ENCODE results near the gene ACOT4.
"Not testable (repeated sequence)": the region's sequence is repeated elsewhere in the genome, so short reads cannot be mapped to it uniquely, and the experiment has no call there.

ACOT4 gene, protein sequence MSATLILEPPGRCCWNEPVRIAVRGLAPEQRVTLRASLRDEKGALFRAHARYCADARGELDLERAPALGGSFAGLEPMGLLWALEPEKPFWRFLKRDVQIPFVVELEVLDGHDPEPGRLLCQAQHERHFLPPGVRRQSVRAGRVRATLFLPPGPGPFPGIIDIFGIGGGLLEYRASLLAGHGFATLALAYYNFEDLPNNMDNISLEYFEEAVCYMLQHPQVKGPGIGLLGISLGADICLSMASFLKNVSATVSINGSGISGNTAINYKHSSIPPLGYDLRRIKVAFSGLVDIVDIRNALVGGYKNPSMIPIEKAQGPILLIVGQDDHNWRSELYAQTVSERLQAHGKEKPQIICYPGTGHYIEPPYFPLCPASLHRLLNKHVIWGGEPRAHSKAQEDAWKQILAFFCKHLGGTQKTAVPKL

DNA sequence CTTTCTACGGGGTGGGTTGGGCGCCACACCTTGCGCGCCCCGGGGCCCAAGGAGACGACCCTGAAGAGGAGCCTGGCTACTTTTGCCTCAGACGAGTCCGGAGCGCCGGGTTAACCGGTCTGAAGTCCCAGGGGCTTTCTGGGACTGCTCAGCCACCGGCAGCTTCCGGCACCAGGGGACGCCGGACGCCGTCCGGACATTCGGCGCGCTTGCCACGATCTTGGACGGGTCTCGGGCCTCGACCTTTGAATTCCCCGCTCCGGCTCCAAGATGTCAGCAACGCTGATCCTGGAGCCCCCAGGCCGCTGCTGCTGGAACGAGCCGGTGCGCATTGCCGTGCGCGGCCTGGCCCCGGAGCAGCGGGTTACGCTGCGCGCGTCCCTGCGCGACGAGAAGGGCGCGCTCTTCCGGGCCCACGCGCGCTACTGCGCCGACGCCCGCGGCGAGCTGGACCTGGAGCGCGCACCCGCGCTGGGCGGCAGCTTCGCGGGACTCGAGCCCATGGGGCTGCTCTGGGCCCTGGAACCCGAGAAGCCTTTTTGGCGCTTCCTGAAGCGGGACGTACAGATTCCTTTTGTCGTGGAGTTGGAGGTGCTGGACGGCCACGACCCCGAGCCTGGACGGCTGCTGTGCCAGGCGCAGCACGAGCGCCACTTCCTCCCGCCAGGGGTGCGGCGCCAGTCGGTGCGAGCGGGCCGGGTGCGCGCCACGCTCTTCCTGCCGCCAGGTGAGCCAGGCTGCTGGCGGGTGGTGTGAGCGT is at the start of gene ACOT4:
TSS of gene ACOT4 (plus strand) at position 184 of the 760 bp plus-strand sequence. CDS start at position 271, 87 bp downstream.
- DNase-seq: no peak

DNA sequence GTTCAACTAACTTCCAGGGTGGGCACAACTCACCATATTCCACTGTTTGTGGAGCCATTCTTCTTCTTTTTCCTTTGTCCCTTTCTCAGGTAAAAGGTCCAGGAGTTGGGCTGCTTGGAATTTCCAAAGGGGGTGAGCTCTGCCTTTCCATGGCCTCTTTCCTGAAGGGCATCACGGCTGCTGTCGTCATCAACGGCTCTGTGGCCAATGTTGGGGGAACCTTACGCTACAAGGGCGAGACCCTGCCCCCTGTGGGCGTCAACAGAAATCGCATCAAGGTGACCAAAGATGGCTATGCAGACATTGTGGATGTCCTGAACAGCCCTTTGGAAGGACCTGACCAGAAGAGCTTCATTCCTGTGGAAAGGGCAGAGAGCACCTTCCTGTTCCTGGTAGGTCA is 48.7 kb upstream of the ACOT4 start:
- DNase-seq: not testable (repeated sequence)

DNA sequence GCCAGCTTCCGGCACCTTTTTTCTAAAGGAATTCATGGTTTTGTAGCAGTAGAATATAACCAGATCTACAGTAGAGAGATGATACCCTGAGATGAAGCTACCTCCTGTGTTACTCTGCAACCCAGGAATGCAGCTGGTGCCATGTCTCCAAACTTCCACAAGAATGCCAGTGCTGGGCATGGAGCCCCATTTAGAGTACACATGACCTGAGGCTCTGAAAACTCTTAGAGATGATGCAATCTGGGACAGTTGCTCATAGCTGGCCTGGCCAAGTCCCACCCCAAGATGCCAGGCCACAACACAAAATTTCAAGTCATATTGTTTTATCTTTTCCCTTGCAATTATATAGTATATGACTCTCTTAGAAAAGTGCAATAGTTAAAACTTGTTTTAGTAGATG is 46.3 kb upstream of the ACOT4 start:
- not testable (repeated sequence) for DNase-seq

DNA sequence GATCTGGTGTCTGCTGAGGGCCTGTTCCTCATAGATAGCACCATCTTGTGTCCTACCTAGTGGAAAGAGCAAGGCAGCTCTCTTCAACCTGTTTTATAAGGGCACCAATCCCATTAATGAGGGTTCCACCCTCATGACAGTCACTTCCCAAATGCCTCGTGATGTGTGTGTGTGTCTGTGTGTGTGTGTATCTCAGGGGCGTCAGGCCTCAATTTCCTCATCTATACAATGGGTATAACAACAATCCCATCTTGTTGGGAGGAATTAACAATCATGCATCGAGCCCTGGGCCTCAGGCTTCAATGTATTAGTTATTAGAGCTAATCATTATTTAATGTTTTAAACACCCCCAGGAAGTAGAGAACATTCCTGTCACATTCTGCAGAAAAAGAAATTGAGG is 42.6 kb upstream of the ACOT4 start:
- DNase-seq: not testable (repeated sequence)

DNA sequence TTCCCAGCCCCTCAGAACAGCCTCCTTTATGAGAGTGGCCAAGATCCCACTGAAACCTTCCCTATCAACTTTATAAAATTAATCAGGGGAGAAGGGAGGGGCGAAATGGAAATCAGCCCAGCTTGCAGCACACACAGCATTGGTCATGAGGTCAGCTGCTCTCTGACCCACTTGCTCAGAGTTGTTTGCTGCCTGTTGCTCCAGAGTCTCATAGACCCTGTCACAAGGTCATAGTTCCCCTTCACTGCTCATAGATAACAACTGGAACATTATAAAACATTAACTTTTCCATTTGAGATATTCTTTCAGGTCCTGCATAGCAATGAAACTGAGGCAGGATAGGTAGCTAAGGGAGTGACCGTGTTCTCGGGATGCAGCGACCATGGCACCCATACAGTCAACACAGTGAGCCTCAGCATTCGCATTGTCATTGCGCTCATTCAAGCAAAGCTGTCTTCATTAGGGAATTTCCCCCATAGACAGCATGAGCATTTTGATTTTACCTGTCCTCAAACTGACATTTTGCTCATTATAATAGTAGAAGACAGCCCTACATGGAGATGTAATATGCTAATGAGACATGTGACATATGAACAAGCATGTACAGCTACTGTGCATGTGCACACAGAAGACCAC is 41.7 kb upstream of the ACOT4 start:
- not testable (repeated sequence) for DNase-seq

DNA sequence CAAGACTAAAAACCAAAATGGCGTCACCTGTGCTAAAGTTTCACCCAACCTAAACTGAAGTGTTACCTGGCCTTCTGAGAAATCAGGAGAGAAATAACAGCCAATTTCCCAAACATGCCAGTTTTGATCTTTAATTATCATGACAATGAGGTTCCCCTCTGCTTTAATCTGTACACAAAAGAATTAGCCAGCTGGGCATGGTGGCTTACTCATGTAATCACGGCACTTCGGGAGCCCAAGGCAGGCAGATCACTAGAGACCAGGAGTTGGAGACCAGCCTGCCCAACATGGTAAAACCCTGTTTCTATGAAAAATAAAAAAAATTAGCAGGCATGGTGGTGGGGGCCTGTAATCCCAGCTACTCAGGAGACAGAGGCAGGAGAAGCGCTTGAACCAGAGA is 37.8 kb upstream of the ACOT4 start:
- DNase-seq: no peak

DNA sequence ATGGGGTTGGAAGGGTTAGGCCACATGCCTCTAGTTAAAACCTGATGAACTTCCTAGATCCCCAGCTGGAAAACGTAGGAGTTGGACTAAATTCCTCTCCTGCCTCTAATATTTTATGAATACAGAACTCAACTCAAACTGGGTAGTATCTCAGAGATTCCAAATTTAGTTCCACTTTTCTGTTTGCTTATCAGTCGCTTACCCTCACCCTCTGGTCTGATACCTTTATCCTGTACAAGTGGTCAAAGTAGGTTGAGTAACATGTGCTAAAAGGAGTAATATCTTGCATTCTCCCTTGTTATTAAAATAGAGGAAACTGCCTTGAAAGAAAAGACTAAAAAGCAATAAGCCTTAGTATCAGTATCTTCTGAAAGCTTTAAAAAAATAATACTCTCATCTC is 34.5 kb upstream of the ACOT4 start:
- DNase-seq: not testable (repeated sequence)

DNA sequence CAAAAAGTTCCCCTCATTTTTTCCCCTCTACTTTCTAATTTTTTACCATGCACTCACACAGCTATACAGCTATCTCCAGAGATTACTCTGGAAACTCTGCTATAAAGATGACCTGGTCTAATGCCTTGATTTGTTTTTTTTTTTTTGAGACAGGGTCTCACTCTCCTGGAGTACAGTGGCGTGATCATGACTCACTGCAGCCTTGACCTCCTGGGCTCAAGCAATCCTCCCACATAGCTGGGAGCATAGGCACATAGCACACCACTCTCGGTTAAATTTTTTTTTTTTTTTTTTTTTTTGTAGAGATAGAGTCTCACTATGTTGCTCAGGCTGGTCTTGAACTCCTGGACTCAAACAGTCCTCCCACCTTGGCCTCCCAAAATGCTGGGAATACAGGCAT is 33.4 kb upstream of the ACOT4 start:
- DNase-seq: not testable (repeated sequence)

DNA sequence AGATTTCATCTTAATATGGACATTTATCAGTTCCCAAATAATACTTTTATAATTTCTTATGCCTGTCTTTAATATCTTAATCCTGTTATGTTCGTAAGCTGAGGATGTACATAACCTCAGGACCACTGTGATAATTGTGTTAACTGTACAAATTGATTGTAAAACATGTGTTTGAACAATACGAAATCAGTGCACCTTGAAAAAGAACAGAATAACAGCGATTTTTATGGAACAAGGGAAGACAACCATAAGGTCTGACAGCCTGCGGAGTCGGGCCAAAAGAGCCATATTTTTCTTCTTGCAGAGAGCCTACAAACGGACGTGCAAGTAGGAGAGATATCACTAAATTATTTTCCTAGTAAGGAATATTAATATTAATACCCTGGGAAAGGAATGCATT is 29.4 kb upstream of the ACOT4 start:
- DNase-seq: not testable (repeated sequence)

DNA sequence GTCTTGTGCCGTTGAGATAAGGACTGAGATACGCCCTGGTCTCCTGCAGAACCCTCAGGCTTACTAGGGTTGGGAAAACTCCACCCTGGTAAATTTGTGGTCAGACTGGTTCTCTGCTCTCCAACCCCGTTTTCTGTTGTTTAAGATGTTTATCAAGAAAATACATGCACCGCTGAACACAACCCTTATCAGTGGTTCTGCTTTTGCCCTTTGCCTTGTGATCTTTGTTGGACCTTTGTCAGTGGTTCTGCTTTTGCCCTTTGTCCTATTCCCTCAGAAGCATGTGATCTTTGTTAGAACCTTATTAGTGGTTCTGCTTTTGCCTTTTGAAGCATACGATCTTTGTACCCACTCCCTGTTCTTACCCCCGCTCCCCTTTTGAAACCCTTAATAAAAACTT is 29.0 kb upstream of the ACOT4 start:
- peak; percentile 61 for DNase-seq

DNA sequence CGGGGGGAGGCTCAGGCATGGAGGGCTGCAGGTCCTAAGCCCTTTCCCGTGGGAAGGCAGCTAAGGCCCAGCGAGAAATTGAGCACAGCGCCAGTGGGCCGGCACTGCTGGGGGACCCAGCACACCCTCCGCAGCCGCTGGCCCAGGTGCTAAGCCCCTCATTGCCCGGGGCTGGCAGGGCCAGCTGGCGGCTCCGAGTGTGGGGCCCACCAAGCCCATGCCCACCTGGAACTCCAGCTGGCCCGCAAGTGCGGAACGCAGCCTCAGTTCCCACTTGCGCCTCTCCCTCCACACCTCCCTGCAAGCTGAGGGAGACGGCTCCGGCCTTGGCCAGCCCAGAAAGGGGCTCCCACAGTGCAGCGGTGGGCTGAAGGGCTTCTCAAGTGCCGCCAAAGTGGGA is 25.2 kb upstream of the ACOT4 start:
- not testable (repeated sequence) for DNase-seq

DNA sequence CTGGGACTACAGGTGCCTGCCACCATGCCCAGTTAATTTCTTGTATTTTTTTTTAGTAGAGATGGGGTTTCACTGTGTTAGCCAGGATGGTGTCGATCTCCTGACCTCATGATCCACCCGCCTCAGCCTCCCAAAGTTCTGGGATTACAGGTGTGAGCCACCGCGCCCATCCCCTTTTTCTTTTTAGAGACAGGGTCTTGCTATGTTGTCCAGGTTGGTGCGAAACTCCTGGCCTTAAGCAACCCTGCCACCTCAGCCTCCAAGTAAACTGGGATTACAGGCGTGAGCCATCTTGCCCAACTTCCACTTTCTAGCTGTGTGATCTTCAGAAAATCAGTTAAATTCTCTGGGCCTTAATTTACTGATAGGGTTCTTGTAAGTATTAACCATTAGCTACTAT is 24.7 kb upstream of the ACOT4 start:
- not testable (repeated sequence) for DNase-seq

DNA sequence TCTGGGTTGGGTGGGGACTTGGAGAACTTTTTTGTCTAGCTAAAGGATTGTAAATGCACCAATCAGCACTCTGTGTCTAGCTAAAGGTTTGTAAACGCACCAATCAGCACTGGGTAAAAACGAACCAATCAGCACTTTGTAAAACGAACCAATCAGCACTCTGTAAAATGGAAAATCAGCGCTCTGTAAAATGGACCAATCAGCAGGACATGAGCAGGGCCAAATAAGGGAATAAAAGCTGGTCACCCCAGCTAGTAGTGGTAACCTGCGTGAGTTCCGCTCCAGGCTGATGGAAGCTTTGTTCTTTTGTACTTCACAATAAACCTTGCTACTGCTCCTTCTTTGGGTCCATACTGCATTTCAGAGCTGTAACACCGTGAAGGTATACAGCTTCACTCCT is 24.3 kb upstream of the ACOT4 start:
- no peak for DNase-seq

DNA sequence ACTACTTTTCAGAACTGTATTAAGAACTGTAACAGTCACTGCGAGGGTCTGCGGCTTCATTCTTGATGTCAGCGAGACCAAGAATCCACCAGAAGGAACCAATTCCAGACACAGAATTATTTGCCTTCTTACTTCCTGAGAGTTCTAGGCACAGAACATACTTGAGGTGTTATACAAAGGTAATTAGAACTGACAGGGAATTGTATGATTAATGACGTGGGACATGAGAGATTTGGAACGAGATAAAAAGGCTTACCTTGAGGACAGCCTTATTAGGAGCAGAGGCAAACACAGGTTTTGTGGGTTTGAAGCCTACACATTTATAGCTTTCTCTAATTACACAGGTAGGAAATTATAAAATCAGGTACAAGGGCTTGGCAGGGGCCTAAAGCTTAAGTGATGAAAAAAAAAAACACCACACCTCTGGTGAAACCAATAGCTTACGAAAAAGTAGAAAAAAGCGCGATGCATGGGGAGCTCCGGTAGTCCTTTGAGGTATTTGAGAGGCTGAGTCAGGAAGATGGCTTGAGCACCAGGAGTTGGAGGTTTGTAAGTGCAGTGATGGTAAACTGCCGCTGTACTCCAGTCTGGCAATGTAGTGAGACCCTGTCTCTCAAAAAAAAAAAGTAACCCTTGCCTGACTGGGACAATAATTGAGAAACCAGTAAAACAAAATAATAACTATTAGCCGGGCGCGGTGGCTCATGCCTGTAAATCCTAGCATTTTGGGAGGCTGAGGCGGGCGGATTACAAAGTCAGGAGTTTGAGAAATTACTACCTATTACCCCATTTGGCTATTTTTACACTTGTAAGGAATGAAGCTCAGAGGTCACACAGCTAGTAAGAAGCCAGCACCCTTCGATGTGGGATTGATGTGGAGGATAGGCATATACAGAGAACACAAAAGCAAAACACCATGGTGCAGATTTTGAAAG is 23.5 kb upstream of the ACOT4 start:
- no peak for DNase-seq

DNA sequence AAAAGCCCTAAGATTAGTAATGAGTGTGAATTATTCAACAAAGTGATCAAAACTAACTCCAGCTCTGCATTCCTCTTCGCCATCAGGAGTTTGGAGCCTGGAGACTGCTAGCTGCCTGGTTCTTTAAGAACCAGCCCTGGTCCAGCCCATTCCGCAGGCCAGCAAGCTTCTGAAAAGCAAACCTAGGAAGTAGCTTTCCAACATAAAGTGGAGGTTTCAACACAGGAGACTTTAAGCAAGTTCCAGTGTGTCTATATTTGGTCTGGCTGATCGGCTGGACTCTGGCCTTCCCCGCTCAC is 22.8 kb upstream of the ACOT4 start:
- not testable (repeated sequence) for DNase-seq

DNA sequence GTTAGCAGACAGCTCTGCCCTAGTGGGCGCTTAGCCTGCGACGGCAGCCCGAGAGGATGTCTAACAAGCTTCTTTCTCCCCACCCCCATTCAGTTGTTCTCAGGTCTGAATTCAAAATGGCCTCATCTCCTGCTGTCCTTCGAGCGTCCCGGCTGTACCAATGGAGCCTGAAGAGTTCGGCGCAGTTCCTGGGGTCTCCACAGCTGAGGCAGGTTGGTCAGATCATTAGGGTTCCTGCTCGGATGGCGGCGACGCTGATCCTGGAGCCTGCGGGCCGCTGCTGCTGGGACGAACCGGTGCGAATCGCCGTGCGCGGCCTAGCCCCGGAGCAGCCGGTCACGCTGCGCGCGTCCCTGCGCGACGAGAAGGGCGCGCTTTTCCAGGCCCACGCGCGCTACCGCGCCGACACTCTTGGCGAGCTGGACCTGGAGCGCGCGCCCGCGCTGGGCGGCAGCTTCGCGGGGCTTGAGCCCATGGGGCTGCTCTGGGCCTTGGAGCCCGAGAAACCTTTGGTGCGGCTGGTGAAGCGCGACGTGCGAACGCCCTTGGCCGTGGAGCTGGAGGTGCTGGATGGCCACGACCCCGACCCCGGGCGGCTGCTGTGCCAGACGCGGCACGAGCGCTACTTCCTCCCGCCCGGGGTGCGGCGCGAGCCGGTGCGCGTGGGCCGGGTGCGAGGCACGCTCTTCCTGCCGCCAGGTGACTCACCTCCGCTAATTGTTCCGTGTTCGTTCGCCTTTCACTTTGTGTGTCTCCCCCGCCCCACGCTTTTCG is 22.3 kb upstream of the ACOT4 start, which contains the start of gene ACOT2:
TSS of gene ACOT2 (plus strand) at position 29 of the 774 bp plus-strand sequence. CDS start at position 57, 28 bp downstream.
- peak; percentile 84 for DNase-seq

DNA sequence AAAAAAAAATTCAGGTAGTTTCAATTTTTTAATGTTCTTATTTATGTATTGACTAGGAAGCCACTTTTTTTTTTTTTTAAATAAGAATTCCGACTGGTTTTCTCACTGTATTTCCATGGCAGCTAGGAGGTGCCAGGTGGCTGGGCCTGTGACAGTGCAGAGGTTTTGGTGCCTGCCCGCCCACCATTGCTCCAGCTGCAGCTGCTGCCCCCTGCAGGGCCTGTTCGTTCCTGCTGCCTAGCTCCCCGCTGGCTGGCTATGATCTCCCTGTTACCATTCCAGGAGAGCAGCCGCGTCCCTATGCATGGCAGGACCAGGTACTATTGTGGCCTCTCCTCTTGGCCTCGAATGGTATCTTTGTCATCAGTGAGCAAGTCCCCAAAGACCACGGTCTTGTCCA is 20.8 kb upstream of the ACOT4 start:
- peak; percentile 78 for DNase-seq

DNA sequence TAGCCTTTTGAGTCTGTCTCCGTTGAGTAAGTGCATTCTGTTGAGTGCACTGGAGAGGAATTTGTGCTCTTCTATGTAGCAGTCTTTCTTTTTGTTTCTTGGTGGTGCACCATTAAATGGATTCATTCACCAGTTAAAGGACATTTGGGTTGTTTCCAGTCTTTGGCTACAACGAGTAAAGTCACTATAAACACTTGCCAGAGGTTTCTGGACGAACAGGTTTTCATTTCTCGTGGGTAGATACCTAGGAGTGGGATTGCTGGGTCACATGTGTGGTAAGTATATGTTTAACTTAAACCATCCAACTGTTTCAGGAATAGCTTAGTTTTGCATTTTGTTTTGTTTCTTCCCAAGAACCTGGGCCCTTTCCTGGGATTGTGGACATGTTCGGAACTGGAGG is 18.6 kb upstream of the ACOT4 start:
- not testable (repeated sequence) for DNase-seq

DNA sequence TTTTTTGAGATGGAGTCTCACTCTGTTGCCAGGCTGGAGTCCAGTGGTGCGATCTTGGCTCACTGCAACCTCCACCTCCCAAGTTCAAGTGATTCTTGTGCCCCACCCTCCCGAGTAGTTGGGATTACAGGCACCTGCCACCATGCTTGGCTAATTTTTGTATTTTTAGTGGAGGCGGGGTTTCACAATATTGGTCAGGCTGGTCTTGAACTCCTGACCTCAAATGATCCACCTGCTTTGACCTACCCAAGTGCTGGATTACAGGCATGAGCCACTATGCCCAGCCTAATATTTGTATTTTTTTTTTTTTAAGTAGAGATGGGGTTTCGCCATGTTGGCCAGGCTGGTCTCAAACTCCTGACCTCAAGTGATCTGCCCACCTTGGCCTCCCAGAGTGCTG is 17.9 kb upstream of the ACOT4 start:
- not testable (repeated sequence) for DNase-seq

DNA sequence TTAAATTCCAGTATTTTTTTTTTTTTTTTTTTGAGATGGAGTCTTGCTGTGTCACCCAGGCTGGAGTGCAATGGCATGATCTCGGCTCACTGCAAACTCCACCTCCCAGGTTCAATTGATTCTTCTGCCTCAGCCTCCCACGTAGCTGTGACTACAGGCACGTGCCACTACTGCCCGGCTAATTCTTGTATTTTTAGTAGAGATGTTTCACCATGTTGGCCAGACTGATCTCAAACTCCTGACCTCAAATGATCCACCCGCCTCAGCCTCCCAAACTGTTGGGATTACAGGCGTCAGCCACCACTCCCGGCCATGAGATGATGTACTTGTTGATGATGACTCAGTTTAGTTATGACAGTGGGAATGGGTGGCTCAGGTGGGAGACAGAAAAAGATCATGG is 17.4 kb upstream of the ACOT4 start:
- not testable (repeated sequence) for DNase-seq

DNA sequence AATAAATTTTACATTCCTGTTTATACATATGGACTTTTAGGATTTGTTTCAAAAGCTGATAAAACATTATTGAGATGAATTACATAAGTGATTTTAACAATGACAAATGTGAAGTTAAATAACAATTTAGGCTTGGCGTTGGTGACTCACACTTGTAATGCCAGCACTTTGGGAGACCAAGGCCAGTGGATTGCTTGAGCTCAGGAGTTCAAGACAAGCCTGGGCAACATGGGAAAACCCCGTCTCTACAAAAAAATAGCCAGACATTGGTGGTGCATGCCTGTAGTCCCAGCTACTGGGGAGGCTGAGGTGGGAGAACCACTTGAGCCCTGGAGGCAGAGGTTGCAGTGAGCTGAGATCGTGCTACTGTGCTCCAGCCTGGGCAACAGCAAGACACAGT is 15.3 kb upstream of the ACOT4 start:
- DNase-seq: no peak

DNA sequence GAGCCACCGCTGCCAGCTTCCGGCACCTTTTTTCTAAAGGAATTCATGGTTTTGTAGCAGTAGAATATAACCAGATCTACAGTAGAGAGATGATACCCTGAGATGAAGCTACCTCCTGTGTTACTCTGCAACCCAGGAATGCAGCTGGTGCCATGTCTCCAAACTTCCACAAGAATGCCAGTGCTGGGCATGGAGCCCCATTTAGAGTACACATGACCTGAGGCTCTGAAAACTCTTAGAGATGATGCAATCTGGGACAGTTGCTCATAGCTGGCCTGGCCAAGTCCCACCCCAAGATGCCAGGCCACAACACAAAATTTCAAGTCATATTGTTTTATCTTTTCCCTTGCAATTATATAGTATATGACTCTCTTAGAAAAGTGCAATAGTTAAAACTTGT is 14.5 kb upstream of the ACOT4 start:
- not testable (repeated sequence) for DNase-seq
